OCI-LY1 (cell line): ENCODE results near the gene HDAC6.

Experiments
- EZH2 ChIP-seq: fragments of 200-600 bp; sonication (generic), shearing (Covaris generic); IDR thresholded peaks from 2 replicates; pipeline ENCODE4 v1.8.0; 2017; ENCODE audit warnings: borderline replicate concordance, mixed run types, mild to moderate bottlenecking, antibody characterized with exemption, low read length, moderate library complexity, mixed read lengths
- TF ChIP-seq, protein P1 (sequence below): fragments of 200-600 bp; sonication (generic), shearing (Covaris generic); IDR thresholded peaks from 2 replicates; pipeline ENCODE4 v1.5.1; 2017; ENCODE audit warnings: mild to moderate bottlenecking, antibody characterized with exemption, low read length, moderate library complexity, mixed read lengths

DNA sequence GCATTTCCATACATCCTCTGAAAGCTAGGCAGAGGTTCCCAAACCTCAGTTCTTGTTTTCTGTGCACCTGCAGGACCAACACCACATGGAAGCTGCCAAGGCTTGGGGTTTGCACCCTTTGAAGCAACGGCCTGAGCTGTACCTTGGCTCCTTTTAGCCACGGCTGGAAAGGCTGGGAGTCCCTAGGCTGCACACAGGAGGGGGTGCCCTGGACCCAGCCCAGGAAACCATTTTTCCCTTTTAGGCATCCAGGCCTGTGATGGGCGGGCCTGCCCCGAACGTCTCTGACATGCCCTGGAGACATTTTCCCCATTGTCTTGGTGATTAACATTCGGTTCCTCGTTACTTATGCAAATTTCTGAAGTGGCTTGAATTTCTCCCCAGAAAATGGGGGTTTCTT is 51.0 kb downstream of the HDAC6 start:
- TF ChIP-seq, protein P1, sequence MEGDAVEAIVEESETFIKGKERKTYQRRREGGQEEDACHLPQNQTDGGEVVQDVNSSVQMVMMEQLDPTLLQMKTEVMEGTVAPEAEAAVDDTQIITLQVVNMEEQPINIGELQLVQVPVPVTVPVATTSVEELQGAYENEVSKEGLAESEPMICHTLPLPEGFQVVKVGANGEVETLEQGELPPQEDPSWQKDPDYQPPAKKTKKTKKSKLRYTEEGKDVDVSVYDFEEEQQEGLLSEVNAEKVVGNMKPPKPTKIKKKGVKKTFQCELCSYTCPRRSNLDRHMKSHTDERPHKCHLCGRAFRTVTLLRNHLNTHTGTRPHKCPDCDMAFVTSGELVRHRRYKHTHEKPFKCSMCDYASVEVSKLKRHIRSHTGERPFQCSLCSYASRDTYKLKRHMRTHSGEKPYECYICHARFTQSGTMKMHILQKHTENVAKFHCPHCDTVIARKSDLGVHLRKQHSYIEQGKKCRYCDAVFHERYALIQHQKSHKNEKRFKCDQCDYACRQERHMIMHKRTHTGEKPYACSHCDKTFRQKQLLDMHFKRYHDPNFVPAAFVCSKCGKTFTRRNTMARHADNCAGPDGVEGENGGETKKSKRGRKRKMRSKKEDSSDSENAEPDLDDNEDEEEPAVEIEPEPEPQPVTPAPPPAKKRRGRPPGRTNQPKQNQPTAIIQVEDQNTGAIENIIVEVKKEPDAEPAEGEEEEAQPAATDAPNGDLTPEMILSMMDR, result no peak
- TF ChIP-seq EZH2, result no peak
